Smooth muscle cell (in vitro differentiated cells): Measurements from ENCODE around the gene ARMC3. TPM values are rescaled to one million over a fixed set of nuclear protein-coding genes. Genes with fewer than 3 reads are reported as not detected.

Source experiments
- DNase-seq: peaks from one replicate; lab custom pipeline; 2025; ENCODE audit not compliant: unreplicated experiment; lab: John Stamatoyannopoulos, UW
- H2AFZ ChIP-seq: fragments of 200-600 bp; sonication (generic); 2 replicates; pipeline ENCODE4 v1.6.0; 2016; ENCODE audit warnings: antibody characterized with exemption, low read depth, mild to moderate bottlenecking
- H3F3A ChIP-seq: fragments of 200-600 bp; sonication (generic); 2 replicates; pipeline ENCODE4 v1.6.0; 2017; ENCODE audit warnings: antibody characterized with exemption, low read depth
- H3K27ac ChIP-seq: fragments of 200-600 bp; sonication (generic); 2 replicates; pipeline ENCODE4 v1.5.1; 2016; ENCODE audit warnings: low read depth, mild to moderate bottlenecking
- H3K27me3 ChIP-seq: fragments of 200-600 bp; sonication (generic); 2 replicates; pipeline ENCODE4 v1.6.1; 2016; ENCODE audit warnings: low read depth, mild to moderate bottlenecking
- H3K36me3 ChIP-seq: fragments of 200-600 bp; sonication (generic); 2 replicates; pipeline ENCODE4 v1.5.1; 2016; ENCODE audit warnings: low read depth
- H3K4me1 ChIP-seq: fragments of 200-600 bp; sonication (generic); 2 replicates; pipeline ENCODE4 v1.5.1; 2016; ENCODE audit warnings: low read depth
- H3K4me2 ChIP-seq: fragments of 200-600 bp; sonication (generic); 2 replicates; pipeline ENCODE4 v1.6.0; 2016; ENCODE audit warnings: mild to moderate bottlenecking
- H3K4me3 ChIP-seq: fragments of 200-600 bp; sonication (generic); 2 replicates; pipeline ENCODE4 v1.5.1; 2016; ENCODE audit warnings: mild to moderate bottlenecking
- H3K79me2 ChIP-seq: fragments of 200-600 bp; sonication (generic); 2 replicates; pipeline ENCODE4 v1.6.0; 2016; ENCODE audit warnings: low read depth, mild to moderate bottlenecking
- H3K9ac ChIP-seq: fragments of 200-600 bp; sonication (generic); 2 replicates; pipeline ENCODE4 v1.6.0; 2016; ENCODE audit warnings: low read depth
- H3K9me3 ChIP-seq: fragments of 200-600 bp; sonication (generic); replicated peaks from 2 replicates; pipeline ENCODE4 v1.5.1; 2016; ENCODE audit warnings: low read depth
- H4K20me1 ChIP-seq: fragments of 200-600 bp; sonication (generic); 2 replicates; pipeline ENCODE4 v1.6.0; 2016; ENCODE audit warnings: low read depth
- CTCF ChIP-seq: fragments of 200-600 bp; sonication (generic); IDR thresholded peaks from 2 replicates; pipeline ENCODE4 v1.5.1; 2017; ENCODE audit warnings: borderline replicate concordance, mild to moderate bottlenecking, antibody characterized with exemption; ENCODE audit not compliant: insufficient read depth, poor library complexity, severe bottlenecking
- WGBS: methylation state at CpG from one replicate; pipeline ENCODE4 v1.1.7; 2016; ENCODE audit warnings: low lambda C conversion rate; 5-methylcytosine and 5-hydroxymethylcytosine counted together
- polyA plus RNA-seq: library from polyadenylated mRNA; unstranded; fragments of >200 nt; fragmentation: Nextera tagmentation; extraction: Ambion mirVana; gene quantifications from 2 replicates; pipeline ENCODE4 v1.2.1, GENCODE V29; 2016
- total RNA-seq: library from RNA; depleted of rRNA; stranded (reverse); fragments of >200 nt; gene quantifications from 2 replicates; pipeline ENCODE4 v1.2.3, GENCODE V29; 2014

Gene ARMC3
- total and polyA plus RNA-seq, 2 experiments from 2014 or later, result 0.46 TPM; not detected in 1

DNA sequence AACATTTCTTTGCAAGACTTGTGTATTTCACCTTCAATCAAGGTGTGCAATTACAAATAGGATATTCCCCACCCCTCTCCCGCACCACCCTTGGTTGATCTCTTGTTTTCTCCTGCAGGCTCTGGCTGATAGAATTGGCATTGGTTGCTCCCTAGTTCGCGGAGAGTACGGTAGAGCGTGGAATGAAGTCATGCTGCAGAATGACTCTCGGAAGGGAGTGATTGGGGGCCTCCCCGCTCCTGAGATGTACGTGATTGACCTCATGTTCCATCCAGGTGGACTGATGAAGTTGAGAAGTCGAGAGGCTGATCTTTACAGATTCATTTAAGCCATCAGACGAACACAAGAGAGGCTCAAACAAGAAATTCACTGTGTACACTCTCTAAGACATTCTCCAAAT is 109.3 kb downstream of the ARMC3 start:
- WGBS, result 93% methylated on average over 10 of the region's 10 CpGs
- no peak overlapping the region for H3K9ac ChIP-seq

GRCh38 chr10:23037561-23037960 is 109.7 kb downstream of the ARMC3 start:
- Histone ChIP-seq H4K20me1 (no peaks in the 10 kb centered on the region), H3F3A (no peaks in the 10 kb centered on the region), H3K4me1 (peaks cover 6% of the 10 kb centered on the region), H2AFZ (no peak overlapping the region), H3K9ac (no peak overlapping the region), H3K36me3 (no peaks in the 10 kb centered on the region), H3K9me3 (no peaks in the 10 kb centered on the region), H3K27me3 (no peaks in the 10 kb centered on the region), H3K4me3 (no peak overlapping the region), H3K79me2 (no peaks in the 10 kb centered on the region), H3K4me2 (no peak overlapping the region), H3K27ac (no peak overlapping the region)
- no peak for DNase-seq
- no peak for TF ChIP-seq CTCF
- WGBS, result 83% methylated on average over 4 of the region's 4 CpGs

More for the DNA sequence above, 109.3 kb downstream of the ARMC3 start:
- no peaks in the 10 kb centered on the region for H3K27me3 ChIP-seq
- no peak overlapping the region for H3K4me2 ChIP-seq
- H3K4me1 ChIP-seq, result peaks cover 6% of the 10 kb centered on the region
- H3K36me3 ChIP-seq, result no peaks in the 10 kb centered on the region
- TF ChIP-seq CTCF, result no peak
- DNase-seq, result no peak
- no peak overlapping the region for H2AFZ ChIP-seq
- no peaks in the 10 kb centered on the region for H4K20me1 ChIP-seq
- H3K79me2 ChIP-seq, result no peaks in the 10 kb centered on the region
- H3K4me3 ChIP-seq, result no peak overlapping the region
- no peaks in the 10 kb centered on the region for H3K9me3 ChIP-seq
- H3F3A ChIP-seq, result no peaks in the 10 kb centered on the region
- H3K27ac ChIP-seq, result no peak overlapping the region

GRCh38 chr10:23038172-23038571 is 110.3 kb downstream of the ARMC3 start:
- Histone ChIP-seq H4K20me1 (no peaks in the 10 kb centered on the region), H3F3A (no peaks in the 10 kb centered on the region), H3K79me2 (no peaks in the 10 kb centered on the region), H3K4me2 (no peak overlapping the region), H3K4me1 (peaks cover 6% of the 10 kb centered on the region), H2AFZ (no peak overlapping the region), H3K9me3 (no peaks in the 10 kb centered on the region), H3K36me3 (no peaks in the 10 kb centered on the region), H3K27ac (no peak overlapping the region), H3K9ac (no peak overlapping the region), H3K27me3 (no peaks in the 10 kb centered on the region), H3K4me3 (no peak overlapping the region)
- TF ChIP-seq CTCF, result no peak
- DNase-seq, result no peak
- 92% methylated on average over 5 of the region's 5 CpGs for WGBS

- Histone ChIP-seq H3K4me3 (no peak overlapping the region), H3K79me2 (no peaks in the 10 kb centered on the region), H3K4me1 (peaks cover 6% of the 10 kb centered on the region), H4K20me1 (no peaks in the 10 kb centered on the region), H3K27me3 (no peaks in the 10 kb centered on the region), H3F3A (no peaks in the 10 kb centered on the region), H3K27ac (no peak overlapping the region), H3K9me3 (no peaks in the 10 kb centered on the region), H2AFZ (no peak overlapping the region), H3K9ac (no peak overlapping the region), H3K36me3 (no peaks in the 10 kb centered on the region), H3K4me2 (no peak overlapping the region)
- TF ChIP-seq CTCF, result no peak
- 95% methylated on average over 2 of the region's 2 CpGs for WGBS
- DNase-seq, result no peak
Measured at GRCh38 chr10:23040002-23040401, 112.1 kb downstream of the ARMC3 start.
